Suprapubic skin (tissue), 4 donors: ENCODE data around the gene MS4A3. TPM values are rescaled to one million over a fixed set of nuclear protein-coding genes. Genes with fewer than 3 reads are reported as not detected.
"Not testable (repeated sequence)": the region's sequence is repeated elsewhere in the genome, so short reads cannot be mapped to it uniquely, and the experiment has no call there.

Source experiments
- DNase-seq, 2 donors: peaks; one replicate each; pipeline ENCODE4 v3.0.0-alpha.2; 2019; ENCODE audit warnings: low spot score in 2 of 2
- H3K27ac ChIP-seq: fragments of 200-600 bp; sonication (generic); one replicate; pipeline ENCODE4 v1.5.1; 2019
- H3K27me3 ChIP-seq: fragments of 200-600 bp; sonication (generic); one replicate; pipeline ENCODE4 v1.5.1; 2019
- H3K36me3 ChIP-seq: fragments of 200-600 bp; sonication (generic); one replicate; pipeline ENCODE4 v1.5.1; 2019
- H3K4me1 ChIP-seq: fragments of 200-600 bp; sonication (generic); one replicate; pipeline ENCODE4 v1.5.1; 2019
- H3K4me3 ChIP-seq: fragments of 200-600 bp; sonication (generic); one replicate; pipeline ENCODE4 v1.5.1; 2019; ENCODE audit warnings: mild to moderate bottlenecking
- H3K9me3 ChIP-seq: fragments of 200-600 bp; sonication (generic); one replicate; pipeline ENCODE4 v1.5.1; 2019
- CTCF ChIP-seq, 2 donors: fragments of 200-600 bp in 1 of 2; fragments of 450-650 bp in 1 of 2; sonication (generic) in 1 of 2; IDR thresholded peaks; one replicate each; pipeline ENCODE4 v1.5.1; 2016 to 2019; ENCODE audit warnings: antibody characterized with exemption in 2 of 2, mild to moderate bottlenecking in 1 of 2, moderate library complexity in 1 of 2
- EP300 ChIP-seq: sonication (generic); formaldehyde crosslinking; IDR thresholded peaks from one replicate; pipeline ENCODE4 v1.6.1; 2017; ENCODE audit warnings: antibody characterized with exemption
- POLR2A ChIP-seq, 2 donors: fragments of 450-650 bp; IDR thresholded peaks; one replicate each; pipeline ENCODE4 v1.6.1; 2017; ENCODE audit warnings: antibody characterized with exemption in 2 of 2, mild to moderate bottlenecking in 2 of 2, moderate library complexity in 2 of 2
- POLR2AphosphoS5 ChIP-seq, 3 donors: sonication (generic); formaldehyde crosslinking; IDR thresholded peaks; one replicate each; pipeline ENCODE4 v1.6.1; 2017; ENCODE audit warnings: antibody characterized with exemption in 3 of 3
- WGBS: methylation state at CpG from one replicate; pipeline ENCODE4 v1.1.5; 2018; 5-methylcytosine and 5-hydroxymethylcytosine counted together
- total RNA-seq, 4 donors: library from RNA; depleted of rRNA; stranded (reverse); fragments of >200 nt; gene quantifications; one replicate each; pipeline ENCODE4 v1.1.0, GENCODE V29; 2016

MS4A3 gene
- total RNA-seq, 4 donors from 2014 or later: not detected

- Histone ChIP-seq H3K4me1 (no peaks in the 10 kb centered on the region), H3K4me3 (no peak overlapping the region), H3K27ac (no peak overlapping the region), H3K36me3 (no peaks in the 10 kb centered on the region), H3K27me3 (no peaks in the 10 kb centered on the region), H3K9me3 (no peaks in the 10 kb centered on the region)
- no peak for TF ChIP-seq POLR2AphosphoS5 (IDR thresholded peaks at IDR 0.05)
- no peak for TF ChIP-seq CTCF (IDR thresholded peaks at IDR 0.05)
- DNase-seq: no peak
Observed at GRCh38 chr11:60098508-60098907, 42.0 kb downstream of the MS4A3 start.

DNA sequence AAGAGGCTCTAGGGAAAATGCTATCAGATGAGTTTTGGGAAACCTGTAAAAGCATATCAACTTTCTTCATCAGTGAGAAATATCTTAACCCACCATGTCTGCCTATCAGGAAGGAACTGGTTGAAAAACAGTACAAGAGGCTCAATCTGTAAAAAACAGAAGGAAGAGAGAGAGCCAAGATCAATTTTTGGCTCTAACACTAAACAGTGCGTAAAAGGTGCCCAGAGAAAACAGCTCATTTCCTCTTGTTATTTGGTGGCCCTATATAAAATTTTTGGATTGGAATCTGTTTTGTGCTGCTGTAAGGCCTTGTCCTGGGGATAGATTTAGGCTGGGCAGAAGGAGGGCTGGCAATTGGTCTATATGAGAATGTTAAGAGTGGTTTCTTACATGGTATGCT is 44.1 kb downstream of the MS4A3 start:
- Histone ChIP-seq H3K27ac (no peak overlapping the region), H3K27me3 (no peaks in the 10 kb centered on the region), H3K9me3 (no peaks in the 10 kb centered on the region), H3K4me3 (no peak overlapping the region), H3K4me1 (no peaks in the 10 kb centered on the region), H3K36me3 (no peaks in the 10 kb centered on the region)
- no peak for DNase-seq
- WGBS: 71% methylated on average over 1 of the region's 1 CpG
- TF ChIP-seq POLR2AphosphoS5 (IDR thresholded peaks at IDR 0.05): no peak
- TF ChIP-seq CTCF (IDR thresholded peaks at IDR 0.05): no peak

GRCh38 chr11:60101368-60101767 is 44.9 kb downstream of the MS4A3 start:
- H3K4me3 ChIP-seq, DNase-seq, H3K4me1 ChIP-seq, H3K36me3 ChIP-seq, H3K9me3 ChIP-seq, H3K27ac ChIP-seq, H3K27me3 ChIP-seq: not testable (repeated sequence)
- whole genome bisulfite sequencing: 79% methylated on average over 11 of the region's 11 CpGs

GRCh38 chr11:60104471-60105115 is 48.1 kb downstream of the MS4A3 start:
- not testable (repeated sequence) for H3K27me3 ChIP-seq, H3K27ac ChIP-seq, H3K4me3 ChIP-seq, H3K36me3 ChIP-seq, DNase-seq, H3K4me1 ChIP-seq, H3K9me3 ChIP-seq
- 77% methylated on average over 8 of the region's 8 CpGs for WGBS

- not testable (repeated sequence) for H3K9me3 ChIP-seq, H3K36me3 ChIP-seq, H3K27ac ChIP-seq, H3K4me1 ChIP-seq, H3K4me3 ChIP-seq, DNase-seq, H3K27me3 ChIP-seq
- WGBS: 85% methylated on average over 5 of the region's 5 CpGs
Observed at GRCh38 chr11:60108631-60109030, 52.2 kb downstream of the MS4A3 start.

GRCh38 chr11:60111793-60112192 is 55.3 kb downstream of the MS4A3 start:
- WGBS: 54% methylated on average over 2 of the region's 2 CpGs
- H3K4me3 ChIP-seq: no peak overlapping the region
- TF ChIP-seq POLR2AphosphoS5 (IDR thresholded peaks at IDR 0.05) (no peak), EP300 (no peak), POLR2A (IDR thresholded peaks at IDR 0.05) (no peak), CTCF (IDR thresholded peaks at IDR 0.05) (no peak)
- no peaks in the 10 kb centered on the region for H3K36me3 ChIP-seq
- no peak overlapping the region for H3K27ac ChIP-seq
- H3K27me3 ChIP-seq: no peaks in the 10 kb centered on the region
- H3K4me1 ChIP-seq: no peaks in the 10 kb centered on the region
- DNase-seq: no peak
- H3K9me3 ChIP-seq: no peaks in the 10 kb centered on the region

DNA sequence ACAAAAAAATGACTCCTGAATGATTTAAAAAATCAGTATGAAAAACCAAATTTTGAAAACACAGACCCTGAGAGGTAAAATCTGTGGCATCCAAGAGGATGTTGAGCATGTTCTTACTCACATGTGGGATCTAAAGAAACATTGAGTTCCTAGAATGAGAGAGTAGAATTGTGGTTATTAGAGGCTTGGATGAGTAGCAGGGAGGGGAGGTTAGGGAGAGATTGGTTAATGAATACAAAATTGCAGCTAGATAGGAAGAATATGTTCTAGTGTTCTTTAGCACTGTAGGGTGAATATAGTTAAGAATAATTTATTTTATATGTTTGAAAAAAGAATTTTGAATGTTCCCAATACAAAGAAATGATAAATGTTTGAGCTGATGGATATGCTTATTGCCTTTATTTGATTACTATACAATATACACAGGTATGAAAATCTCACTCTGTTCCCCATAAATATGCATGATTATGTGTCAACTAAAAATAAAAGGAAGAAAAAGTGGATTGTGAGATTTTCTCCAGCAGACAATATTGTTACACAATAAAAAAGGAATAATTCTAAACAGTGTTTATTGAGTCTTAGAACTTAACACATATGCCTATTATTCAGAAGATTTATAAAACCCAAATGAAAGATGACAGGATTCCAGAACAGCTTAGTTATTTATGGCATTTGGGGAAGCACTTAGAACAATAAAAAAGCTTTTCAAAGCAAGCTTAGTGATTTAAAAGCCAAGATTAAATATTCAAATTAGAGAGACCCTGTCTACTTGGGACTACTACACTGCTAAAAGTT is 60.7 kb downstream of the MS4A3 start:
- Histone ChIP-seq H3K36me3 (no peaks in the 10 kb centered on the region), H3K9me3 (no peaks in the 10 kb centered on the region), H3K4me3 (no peak overlapping the region), H3K4me1 (no peaks in the 10 kb centered on the region), H3K27ac (no peak overlapping the region), H3K27me3 (no peaks in the 10 kb centered on the region)
- DNase-seq: no peak
- no peak for TF ChIP-seq CTCF (IDR thresholded peaks at IDR 0.05)
- TF ChIP-seq EP300: no peak
- TF ChIP-seq POLR2AphosphoS5 (IDR thresholded peaks at IDR 0.05): no peak
